ENCODE results near the gene CDC42BPA. TPM values are rescaled to one million over a fixed set of nuclear protein-coding genes. Genes with fewer than 3 reads are reported as not detected.

Gene CDC42BPA
- total and polyA plus RNA-seq, 11 donors: 9.8 to 33.8 (median 29.7) TPM

DNA sequence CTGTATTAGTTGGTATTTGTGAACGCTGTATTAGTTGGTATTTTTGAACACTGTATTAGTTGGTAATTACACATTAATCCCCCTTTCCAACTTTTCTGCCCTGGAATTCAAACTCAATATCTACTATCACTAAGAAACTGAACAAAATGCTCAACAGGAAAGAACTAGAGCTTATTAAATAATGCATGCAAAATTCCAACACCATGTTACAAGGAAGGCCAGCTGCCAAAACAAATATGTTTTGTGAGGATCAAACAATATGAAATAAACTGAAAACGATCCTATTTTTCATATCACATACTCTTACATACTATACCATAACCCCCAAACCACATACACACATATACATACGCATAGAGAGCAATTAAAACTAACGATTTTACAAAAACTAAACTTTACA, 104.9 kb downstream of the CDC42BPA start:
- Histone ChIP-seq H3K4me3 (no peak overlapping the region), H3K27me3 (no peaks in the 10 kb centered on the region), H3K27ac (no peak overlapping the region), H3K9me3 (no peaks in the 10 kb centered on the region), H3K36me3 (peaks cover 0 to 17% (median 0%) of the 10 kb centered on the region in 9 donors), H3K4me1 (peaks cover 0 to 27% (median 9%) of the 10 kb centered on the region in 12 donors)
- intact Hi-C loops (cut with DNase I): loop anchor here in 1 of 10 donors (10.0 kb wide), 1 partner anchor 221 kb away; no protein-coding TSS in a partner anchor
- WGBS, 4 donors: 77 to 85% (median 82%) methylated on average over 4 of the region's 4 CpGs
- TF ChIP-seq, protein P1, sequence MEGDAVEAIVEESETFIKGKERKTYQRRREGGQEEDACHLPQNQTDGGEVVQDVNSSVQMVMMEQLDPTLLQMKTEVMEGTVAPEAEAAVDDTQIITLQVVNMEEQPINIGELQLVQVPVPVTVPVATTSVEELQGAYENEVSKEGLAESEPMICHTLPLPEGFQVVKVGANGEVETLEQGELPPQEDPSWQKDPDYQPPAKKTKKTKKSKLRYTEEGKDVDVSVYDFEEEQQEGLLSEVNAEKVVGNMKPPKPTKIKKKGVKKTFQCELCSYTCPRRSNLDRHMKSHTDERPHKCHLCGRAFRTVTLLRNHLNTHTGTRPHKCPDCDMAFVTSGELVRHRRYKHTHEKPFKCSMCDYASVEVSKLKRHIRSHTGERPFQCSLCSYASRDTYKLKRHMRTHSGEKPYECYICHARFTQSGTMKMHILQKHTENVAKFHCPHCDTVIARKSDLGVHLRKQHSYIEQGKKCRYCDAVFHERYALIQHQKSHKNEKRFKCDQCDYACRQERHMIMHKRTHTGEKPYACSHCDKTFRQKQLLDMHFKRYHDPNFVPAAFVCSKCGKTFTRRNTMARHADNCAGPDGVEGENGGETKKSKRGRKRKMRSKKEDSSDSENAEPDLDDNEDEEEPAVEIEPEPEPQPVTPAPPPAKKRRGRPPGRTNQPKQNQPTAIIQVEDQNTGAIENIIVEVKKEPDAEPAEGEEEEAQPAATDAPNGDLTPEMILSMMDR (IDR thresholded peaks at IDR 0.05): no peak
- TF ChIP-seq POLR2A (IDR thresholded peaks at IDR 0.05): no peak
- ATAC-seq (no peak), DNase-seq (no peak)

GRCh38 chr1:227212164-227212563, 106.1 kb downstream of the CDC42BPA start:
- no peaks in the 10 kb centered on the region for H3K27me3 ChIP-seq
- WGBS, 4 donors: 85 to 95% (median 92%) methylated on average over 3 of the region's 3 CpGs
- H3K9me3 ChIP-seq: no peaks in the 10 kb centered on the region
- no peak for TF ChIP-seq POLR2A (IDR thresholded peaks at IDR 0.05)
- TF ChIP-seq, protein P1 (IDR thresholded peaks at IDR 0.05): no peak
- no peak for ATAC-seq
- intact Hi-C loops (cut with DNase I): loop anchor here in 1 of 10 donors (10.0 kb wide), 1 partner anchor 223 kb away; no protein-coding TSS in a partner anchor
- no peak for DNase-seq
- peaks cover 0 to 17% (median 0%) of the 10 kb centered on the region in 9 donors for H3K36me3 ChIP-seq
- H3K27ac ChIP-seq: no peak overlapping the region
- no peak overlapping the region for H3K4me3 ChIP-seq
- H3K4me1 ChIP-seq: peaks cover 0 to 27% (median 9%) of the 10 kb centered on the region in 12 donors

DNA sequence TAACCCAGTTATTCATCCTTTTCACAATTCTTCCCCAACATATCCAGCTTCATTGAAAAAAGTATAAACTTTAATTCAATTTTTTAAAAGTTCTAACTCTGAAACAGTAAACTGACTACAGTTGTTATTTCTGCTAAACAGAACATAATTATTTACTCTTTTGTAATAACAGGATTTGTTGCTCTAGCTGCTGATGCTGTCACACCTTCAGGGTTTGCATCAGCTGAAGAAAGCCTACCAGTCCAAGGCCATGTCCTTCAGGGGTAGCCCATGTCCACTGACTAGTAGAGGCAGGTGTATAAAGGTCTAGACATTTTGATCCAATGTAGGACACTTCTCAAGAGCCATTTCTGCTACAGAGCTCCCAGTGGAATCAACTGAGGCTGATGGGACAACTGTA, 107.7 kb downstream of the CDC42BPA start:
- intact Hi-C loops (cut with DNase I): loop anchor here in 1 of 10 donors (10.0 kb wide), 1 partner anchor 224 kb away; no protein-coding TSS in a partner anchor
- DNase-seq: no peak
- H3K4me1 ChIP-seq: peaks cover 0 to 27% (median 9%) of the 10 kb centered on the region in 12 donors
- H3K27ac ChIP-seq: no peak overlapping the region
- no peak for ATAC-seq
- H3K9me3 ChIP-seq: no peaks in the 10 kb centered on the region
- peaks cover 0 to 17% (median 0%) of the 10 kb centered on the region in 9 donors for H3K36me3 ChIP-seq
- H3K4me3 ChIP-seq: no peak overlapping the region
- H3K27me3 ChIP-seq: no peaks in the 10 kb centered on the region
- no peak for TF ChIP-seq POLR2A (IDR thresholded peaks at IDR 0.05)
- TF ChIP-seq, protein P1 (IDR thresholded peaks at IDR 0.05): no peak

GRCh38 chr1:227197064-227197463, 121.2 kb downstream of the CDC42BPA start:
- 96 to 98% (median 96%) methylated on average over 2 of the region's 2 CpGs for WGBS, 4 donors

More at GRCh38 chr1:227197064-227197463, 121.2 kb downstream of the CDC42BPA start:
- H3K27ac ChIP-seq: no peak overlapping the region
- no peaks in the 10 kb centered on the region for H3K27me3 ChIP-seq
- H3K4me1 ChIP-seq: peaks cover 0 to 4% (median 0%) of the 10 kb centered on the region in 12 donors
- no peak overlapping the region for H3K4me3 ChIP-seq
- intact Hi-C loops (cut with DNase I): no loop called here
- no peak for DNase-seq
- H3K9me3 ChIP-seq: no peaks in the 10 kb centered on the region
- ATAC-seq: no peak
- TF ChIP-seq POLR2A (IDR thresholded peaks at IDR 0.05): no peak
- TF ChIP-seq, protein P1 (IDR thresholded peaks at IDR 0.05): no peak
- H3K36me3 ChIP-seq: peaks cover 0 to 19% (median 6%) of the 10 kb centered on the region in 9 donors
